H9 (cell line): ENCODE measurements around the gene FADS3. TPM values are rescaled to one million over a fixed set of nuclear protein-coding genes. Genes with fewer than 3 reads are reported as not detected.

Source experiments
- DNase-seq: peaks from one replicate; pipeline ENCODE4 v3.0.0-alpha.2; 2017
- H2AFZ ChIP-seq: one replicate; pipeline ENCODE4 v1.6.1; 2013; ENCODE audit warnings: mild to moderate bottlenecking, low read length, control low read depth, moderate library complexity
- H2AK5ac ChIP-seq: 2 replicates; pipeline ENCODE4 v1.6.1; 2013; ENCODE audit warnings: low read length, control low read depth, mixed read lengths; ENCODE audit not compliant: insufficient read length
- H2BK120ac ChIP-seq: one replicate; pipeline ENCODE4 v1.6.1; 2013; ENCODE audit warnings: low read depth, mild to moderate bottlenecking, low read length, control low read depth, inconsistent platforms; ENCODE audit not compliant: poor library complexity, severe bottlenecking
- H2BK12ac ChIP-seq: 2 replicates; pipeline ENCODE4 v1.6.1; 2013; ENCODE audit warnings: low read length, control low read depth, mixed read lengths, low read depth; ENCODE audit not compliant: insufficient read length
- H2BK15ac ChIP-seq: 2 replicates; pipeline ENCODE4 v1.6.1; 2013; ENCODE audit warnings: low read depth, low read length, control low read depth
- H2BK20ac ChIP-seq: one replicate; pipeline ENCODE4 v1.6.1; 2013; ENCODE audit warnings: low read depth, mild to moderate bottlenecking, low read length, control low read depth, inconsistent platforms; ENCODE audit not compliant: poor library complexity, severe bottlenecking
- H2BK5ac ChIP-seq: 2 replicates; pipeline ENCODE4 v1.6.1; 2013; ENCODE audit warnings: low read length, control low read depth, mixed read lengths; ENCODE audit not compliant: insufficient read length
- H3K14ac ChIP-seq: 2 replicates; pipeline ENCODE4 v1.6.1; 2013; ENCODE audit warnings: low read length, control low read depth; ENCODE audit not compliant: insufficient read depth
- H3K18ac ChIP-seq: 2 replicates; pipeline ENCODE4 v1.6.1; 2013; ENCODE audit warnings: low read depth, mild to moderate bottlenecking, mixed read lengths, low read length, control low read depth; ENCODE audit not compliant: insufficient read length
- H3K23ac ChIP-seq: 2 replicates; pipeline ENCODE4 v1.6.1; 2013; ENCODE audit warnings: low read length, control low read depth, mixed read lengths, low read depth; ENCODE audit not compliant: insufficient read length
- H3K23me2 ChIP-seq: 2 replicates; pipeline ENCODE4 v1.6.1; 2013; ENCODE audit warnings: low read depth, mild to moderate bottlenecking, mixed read lengths, low read length, control low read depth; ENCODE audit not compliant: insufficient read length, poor library complexity, severe bottlenecking
- H3K27ac ChIP-seq: 2 replicates; pipeline ENCODE4 v1.5.1; 2013; ENCODE audit warnings: low read length, control low read depth, mixed read lengths, low read depth; ENCODE audit not compliant: insufficient read length
- H3K27me3 ChIP-seq: 2 replicates; pipeline ENCODE4 v1.6.1; 2013; ENCODE audit warnings: low read length, control low read depth, inconsistent platforms; ENCODE audit not compliant: insufficient read depth
- H3K4ac ChIP-seq: 2 replicates; pipeline ENCODE4 v1.6.1; 2013; ENCODE audit warnings: low read depth, mild to moderate bottlenecking, control low read depth, inconsistent platforms, low read length, moderate library complexity
- H3K4me1 ChIP-seq: 2 replicates; pipeline ENCODE4 v1.6.1; 2013; ENCODE audit warnings: low read length, control low read depth, inconsistent platforms; ENCODE audit not compliant: insufficient read depth
- H3K4me2 ChIP-seq: 2 replicates; pipeline ENCODE4 v1.6.1; 2013; ENCODE audit warnings: low read length, control low read depth, mixed read lengths; ENCODE audit not compliant: insufficient read length, insufficient read depth
- H3K56ac ChIP-seq: 2 replicates; pipeline ENCODE4 v1.6.1; 2013; ENCODE audit warnings: low read depth, mild to moderate bottlenecking, mixed read lengths, low read length, control low read depth; ENCODE audit not compliant: insufficient read length
- H3K79me1 ChIP-seq: 2 replicates; pipeline ENCODE4 v1.6.1; 2013; ENCODE audit warnings: low read depth, mild to moderate bottlenecking, moderate library complexity, low read length, control low read depth, inconsistent platforms; ENCODE audit not compliant: insufficient read depth, poor library complexity, severe bottlenecking
- H3K79me2 ChIP-seq: 2 replicates; pipeline ENCODE4 v1.6.1; 2013; ENCODE audit warnings: low read length, control low read depth, inconsistent platforms; ENCODE audit not compliant: insufficient read depth
- H3K9ac ChIP-seq: 2 replicates; pipeline ENCODE4 v1.6.1; 2013; ENCODE audit warnings: low read length, control low read depth, mixed read lengths; ENCODE audit not compliant: insufficient read length; ENCODE audit errors: extremely low read depth
- H3K9me3 ChIP-seq: one replicate; pipeline ENCODE4 v1.6.1; 2013; ENCODE audit warnings: low read depth, low read length, inconsistent platforms; ENCODE audit not compliant: control insufficient read depth
- H3T11ph ChIP-seq: one replicate; pipeline ENCODE4 v1.6.1; 2013; ENCODE audit warnings: mild to moderate bottlenecking, low read length, control low read depth, inconsistent platforms
- H4K20me1 ChIP-seq: one replicate; pipeline ENCODE4 v1.6.1; 2013; ENCODE audit not compliant: control insufficient read depth, insufficient read length, insufficient read depth
- H4K5ac ChIP-seq: 2 replicates; pipeline ENCODE4 v1.6.1; 2013; ENCODE audit warnings: low read depth, mild to moderate bottlenecking, mixed read lengths, low read length, control low read depth; ENCODE audit not compliant: insufficient read length
- H4K8ac ChIP-seq: replicated peaks from 2 replicates; pipeline ENCODE4 v1.6.1; 2013; ENCODE audit warnings: low read length, control low read depth, mixed read lengths, low read depth; ENCODE audit not compliant: insufficient read length
- H4K91ac ChIP-seq: 2 replicates; pipeline ENCODE4 v1.6.1; 2013; ENCODE audit warnings: low read depth, mild to moderate bottlenecking, moderate library complexity, mixed read lengths, low read length, control low read depth; ENCODE audit not compliant: insufficient read length
- H3K27ac Mint-ChIP-seq, 3 experiments: 2 replicates in 2 of 3; 3 replicates in 1 of 3; pipeline ENCODE4 v1.8.0; 2020 to 2021; ENCODE audit warnings: mixed read lengths in 3 of 3, mild to moderate bottlenecking in 1 of 3, moderate library complexity in 1 of 3
- H3K27me3 Mint-ChIP-seq: 2 replicates; pipeline ENCODE4 v1.8.0; 2021; ENCODE audit warnings: low read depth, mild to moderate bottlenecking, moderate library complexity, mixed read lengths
- H3K36me3 Mint-ChIP-seq, 3 experiments: 2 replicates in 2 of 3; 3 replicates in 1 of 3; pipeline ENCODE4 v1.8.0; 2020 to 2021; ENCODE audit warnings: low read depth in 3 of 3, mixed read lengths in 3 of 3; ENCODE audit not compliant: insufficient read depth in 1 of 3
- H3K4me1 Mint-ChIP-seq, 2 experiments: 2 replicates each; pipeline ENCODE4 v1.8.0; 2020; ENCODE audit warnings: mixed read lengths in 2 of 2
- H3K4me3 Mint-ChIP-seq, 2 experiments: 2 replicates in 1 of 2; 3 replicates in 1 of 2; pipeline ENCODE4 v1.8.0; 2020 to 2021; ENCODE audit warnings: mild to moderate bottlenecking in 2 of 2, mixed read lengths in 2 of 2, moderate library complexity in 1 of 2
- H3K9me3 Mint-ChIP-seq, 2 experiments: 2 replicates in 1 of 2; 3 replicates in 1 of 2; pipeline ENCODE4 v1.8.0; 2020; ENCODE audit warnings: mild to moderate bottlenecking in 2 of 2, mixed read lengths in 2 of 2, moderate library complexity in 1 of 2
- CTCF ChIP-seq: fragments of 200-600 bp; sonication (generic); conservative IDR thresholded peaks from 3 replicates; pipeline ENCODE4 v1.8.0; 2021; ENCODE audit warnings: antibody characterized with exemption, mild to moderate bottlenecking
- WGBS: extraction: QIAGEN DNeasy Blood & Tissue Kit; methylation state at CpG from one replicate; pipeline ENCODE4 v1.1.7; 2013; ENCODE audit warnings: missing lambda C conversion rate, low lambda C conversion rate, mixed read lengths; ENCODE audit not compliant: insufficient read length; ENCODE audit errors: extremely low coverage; 5-methylcytosine and 5-hydroxymethylcytosine counted together
- total RNA-seq: library from RNA; stranded (reverse); gene quantifications from 2 replicates; pipeline ENCODE4 v1.2.1, GENCODE V29; 2021

FADS3 gene
- total RNA-seq, 1 experiment from 2014 or later: 34.9 TPM

GRCh38 chr11:61873588-61874376 is 17.6 kb downstream of the FADS3 start:
- Histone ChIP-seq H4K20me1 (no peaks in the 10 kb centered on the region), H3T11ph (no peak overlapping the region), H2BK15ac (no peak overlapping the region), H3K79me1 (no peaks in the 10 kb centered on the region), H3K4ac (no peak overlapping the region), H4K91ac (no peak overlapping the region), H3K9ac (no peak overlapping the region), H4K8ac (no peak overlapping the region), H2AK5ac (no peak overlapping the region), H2BK12ac (no peak overlapping the region), H3K4me2 (no peak overlapping the region), H2BK20ac (no peak overlapping the region), H2BK5ac (no peak overlapping the region), H3K79me2 (no peaks in the 10 kb centered on the region), H2BK120ac (no peak overlapping the region), H4K5ac (no peak overlapping the region), H3K14ac (no peak overlapping the region), H3K23ac (no peak overlapping the region), H3K27ac (no peak overlapping the region), H3K23me2 (no peaks in the 10 kb centered on the region), H3K4me1 (peaks cover 5% of the 10 kb centered on the region; the same call in 1 of the 2 replicates), H3K9me3 (no peaks in the 10 kb centered on the region), H3K27me3 (no peaks in the 10 kb centered on the region; the same call in 1 of the 2 replicates), H3K18ac (no peak overlapping the region), H3K56ac (no peak overlapping the region), H2AFZ (no peak overlapping the region)
- H3K27ac Mint-ChIP-seq: 0 out of 7 replicates have a peak overlapping the region, but pooled peaks of 1 of the 3 experiments have one; percentile 30
- no peaks in the 10 kb centered on the region; a peak in 1 of 7 replicates for H3K36me3 Mint-ChIP-seq
- no peaks in the 10 kb centered on the region for H3K9me3 Mint-ChIP-seq
- DNase-seq: no peak
- peaks cover 29 to 30% of the 10 kb centered on the region in 2 experiments for H3K4me1 Mint-ChIP-seq
- H3K4me3 Mint-ChIP-seq: no peak overlapping the region
- peaks cover 26% of the 10 kb centered on the region for H3K27me3 Mint-ChIP-seq
- no CpG with 5 or more reads among the region's 16 CpGs for WGBS
- no peak for TF ChIP-seq CTCF
